PC-3 (cell line): ENCODE measurements around the gene LYRM9. TPM values are rescaled to one million over a fixed set of nuclear protein-coding genes. Genes with fewer than 3 reads are reported as not detected.

Experiments used
- ATAC-seq: fragments of 200-7000 bp; cut with Tn5 transposase; 2 replicates; pipeline ENCODE4 v1.9.1; 2020; ENCODE audit warnings: mild to moderate bottlenecking, moderate library complexity
- BruUV-seq: library from RNA; stranded (reverse); fragments of 400-500 nt; replicated peaks from 2 replicates; lab custom pipeline; 2021; lab: Mats Ljungman, UMichigan
- CTCF ChIA-PET: fragments of 300-600 bp; sonication (Branson Sonifier 250); formaldehyde crosslinking; loops from one replicate; lab custom pipeline; 2022; ENCODE audit warnings: antibody characterized with exemption; lab: Charles Lee
- POLR2A ChIA-PET: fragments of 300-600 bp; sonication (Branson Sonifier 250); formaldehyde crosslinking; loops from one replicate; lab custom pipeline; 2022; ENCODE audit warnings: antibody characterized with exemption; ENCODE audit not compliant: unreplicated experiment; lab: Charles Lee
- DNase-seq: peaks from one replicate; pipeline ENCODE4 v3.0.0-alpha.2; 2015
- H2AFZ ChIP-seq: fragments of 300-600 bp; sonication (generic); 2 replicates; pipeline ENCODE4 v1.6.0; 2016; ENCODE audit warnings: antibody characterized with exemption, low read length
- H3F3A ChIP-seq: fragments of 300-600 bp; sonication (generic); one replicate; pipeline ENCODE4 v1.6.0; 2017; ENCODE audit warnings: antibody characterized with exemption, low read length, control low read depth, mild to moderate bottlenecking; ENCODE audit not compliant: unreplicated experiment
- H3K27ac ChIP-seq: fragments of 300-600 bp; sonication (generic); 2 replicates; pipeline ENCODE4 v1.5.1; 2016; ENCODE audit warnings: mild to moderate bottlenecking, low read length
- H3K27me3 ChIP-seq: fragments of 300-600 bp; sonication (generic); 2 replicates; pipeline ENCODE4 v1.6.1; 2016; ENCODE audit warnings: low read length, mixed read lengths
- H3K36me3 ChIP-seq: fragments of 300-600 bp; sonication (generic); 2 replicates; pipeline ENCODE4 v1.6.1; 2016; ENCODE audit warnings: low read depth, mixed run types, low read length, mixed read lengths
- H3K4me1 ChIP-seq: fragments of 300-600 bp; sonication (generic); 2 replicates; pipeline ENCODE4 v1.5.1; 2016; ENCODE audit warnings: low read length; ENCODE audit not compliant: insufficient read depth
- H3K4me2 ChIP-seq: fragments of 300-600 bp; sonication (generic); 2 replicates; pipeline ENCODE4 v1.6.0; 2016; ENCODE audit warnings: low read length
- H3K4me3 ChIP-seq: fragments of 300-600 bp; sonication (generic); 2 replicates; pipeline ENCODE4 v1.5.1; 2016; ENCODE audit warnings: mild to moderate bottlenecking, low read length, mixed read lengths
- H3K79me2 ChIP-seq: fragments of 300-600 bp; sonication (generic); 2 replicates; pipeline ENCODE4 v1.6.1; 2017; ENCODE audit warnings: low read length, mixed read lengths
- H3K9ac ChIP-seq: fragments of 300-600 bp; sonication (generic); 2 replicates; pipeline ENCODE4 v1.6.0; 2016; ENCODE audit warnings: mild to moderate bottlenecking, low read length
- H3K9me2 ChIP-seq: fragments of 300-600 bp; sonication (generic); replicated peaks from 2 replicates; pipeline ENCODE4 v1.6.1; 2016; ENCODE audit warnings: mixed run types, low read length, mixed read lengths
- H3K9me3 ChIP-seq: fragments of 300-600 bp; sonication (generic); 2 replicates; pipeline ENCODE4 v1.6.1; 2016; ENCODE audit warnings: low read length, mixed read lengths
- H4K20me1 ChIP-seq: fragments of 300-600 bp; sonication (generic); 2 replicates; pipeline ENCODE4 v1.6.1; 2016; ENCODE audit warnings: low read length, mixed read lengths
- CTCF ChIP-seq: fragments of 300-600 bp; sonication (generic); conservative IDR thresholded peaks from 2 replicates; pipeline ENCODE4 v1.5.1; 2017; ENCODE audit warnings: antibody characterized with exemption, low read depth, mild to moderate bottlenecking, low read length
- EZH2 ChIP-seq: fragments of 300-600 bp; sonication (generic); IDR thresholded peaks from one replicate; pipeline ENCODE4 v1.6.1; 2017; ENCODE audit warnings: antibody characterized with exemption, mild to moderate bottlenecking, low read length; ENCODE audit not compliant: unreplicated experiment
- EZH2phosphoT487 ChIP-seq: fragments of 300-600 bp; sonication (generic); IDR thresholded peaks from 2 replicates; pipeline ENCODE4 v1.6.1; 2018; ENCODE audit warnings: mild to moderate bottlenecking, antibody characterized with exemption, low read length, borderline replicate concordance
- intact Hi-C: fragments of 100-400 bp; cut with micrococcal nuclease; formaldehyde crosslinking; loops from 2 replicates; pipeline ENCODE4 v1.9.0; 2023
- total RNA-seq: library from RNA; depleted of rRNA; stranded (reverse); fragments of >200 nt; gene quantifications from 2 replicates; pipeline ENCODE4 v1.2.3, GENCODE V29; 2014

LYRM9 gene
- total RNA-seq, 1 experiment from 2014 or later, result 0.58 TPM

GRCh38 chr17:27906623-27907022 lies 13.5 kb upstream of the LYRM9 start:
- H3K36me3 ChIP-seq, result no peaks in the 10 kb centered on the region
- H3K79me2 ChIP-seq, result no peaks in the 10 kb centered on the region
- no peak overlapping the region for H3K4me2 ChIP-seq
- no peak overlapping the region for H3K27ac ChIP-seq
- H3K9ac ChIP-seq, result no peak overlapping the region
- POLR2A ChIA-PET, result no interaction called here
- CTCF ChIA-PET, result no interaction called here
- DNase-seq (no peak), ATAC-seq (no peak)
- no peaks in the 10 kb centered on the region for H3K27me3 ChIP-seq
- no peaks in the 10 kb centered on the region for H3K4me1 ChIP-seq
- no peaks in the 10 kb centered on the region for H3K9me2 ChIP-seq
- no TSS peak for BruUV-seq
- no peaks in the 10 kb centered on the region for H4K20me1 ChIP-seq
- TF ChIP-seq CTCF, result no peak
- no peak for TF ChIP-seq EZH2
- no peak overlapping the region for H2AFZ ChIP-seq
- no peak overlapping the region for H3K4me3 ChIP-seq
- intact Hi-C loops, result no loop called here
- no peaks in the 10 kb centered on the region for H3K9me3 ChIP-seq
- H3F3A ChIP-seq, result no peaks in the 10 kb centered on the region

GRCh38 chr17:27906226-27906580 lies 13.0 kb upstream of the LYRM9 start:
- H2AFZ ChIP-seq, result no peak overlapping the region
- no peak overlapping the region for H3K4me2 ChIP-seq
- no peaks in the 10 kb centered on the region for H3K27me3 ChIP-seq
- no peaks in the 10 kb centered on the region for H3K79me2 ChIP-seq
- ChIA-PET CTCF (no interaction called here), POLR2A (no interaction called here)
- no peaks in the 10 kb centered on the region for H3K36me3 ChIP-seq
- H3K9me2 ChIP-seq, result no peaks in the 10 kb centered on the region
- H3K4me3 ChIP-seq, result no peak overlapping the region
- no peaks in the 10 kb centered on the region for H3F3A ChIP-seq
- ATAC-seq (no peak), DNase-seq (no peak)
- H4K20me1 ChIP-seq, result no peaks in the 10 kb centered on the region
- no TSS peak for BruUV-seq
- no peak overlapping the region for H3K27ac ChIP-seq
- no peaks in the 10 kb centered on the region for H3K4me1 ChIP-seq
- TF ChIP-seq EZH2, result no peak
- TF ChIP-seq EZH2phosphoT487, result no peak
- no peak for TF ChIP-seq CTCF
- H3K9ac ChIP-seq, result no peak overlapping the region
- H3K9me3 ChIP-seq, result no peaks in the 10 kb centered on the region
- intact Hi-C loops, result no loop called here

- Histone ChIP-seq H3K4me2 (no peak overlapping the region), H3K4me1 (no peaks in the 10 kb centered on the region), H3K36me3 (no peaks in the 10 kb centered on the region), H3K79me2 (no peaks in the 10 kb centered on the region), H4K20me1 (no peaks in the 10 kb centered on the region), H3F3A (no peaks in the 10 kb centered on the region), H3K27me3 (no peaks in the 10 kb centered on the region), H3K4me3 (no peak overlapping the region), H3K9me3 (no peaks in the 10 kb centered on the region), H3K9me2 (no peaks in the 10 kb centered on the region), H3K9ac (no peak overlapping the region), H2AFZ (no peak overlapping the region), H3K27ac (no peak overlapping the region)
- ATAC-seq (no peak), DNase-seq (no peak)
- TF ChIP-seq CTCF, result no peak
- no peak for TF ChIP-seq EZH2phosphoT487
- no peak for TF ChIP-seq EZH2
- POLR2A ChIA-PET, result no interaction called here
- CTCF ChIA-PET, result no interaction called here
- intact Hi-C loops, result no loop called here
- no TSS peak for BruUV-seq
Measured at GRCh38 chr17:27905447-27906225, 12.5 kb upstream of the LYRM9 start.
